Daoy (cell line): ENCODE results near the gene CCND1. TPM values are rescaled to one million over a fixed set of nuclear protein-coding genes. Genes with fewer than 3 reads are reported as not detected.

Source experiments
- DNase-seq: peaks from one replicate; pipeline ENCODE4 v3.0.0-alpha.2; 2015; ENCODE audit warnings: low read depth
- total RNA-seq: library from RNA; depleted of rRNA; stranded (reverse); fragments of >200 nt; shearing (Covaris generic); gene quantifications from 2 replicates; pipeline ENCODE4 v1.2.3, GENCODE V29; 2014

Gene CCND1
- total RNA-seq, 1 experiment from 2014 or later: 180 TPM

GRCh38 chr11:69640260-69640994 lies 529 bp upstream of the CCND1 start:
- DNase-seq: no peak

- DNase-seq: no peak
These were observed 959 bp downstream of the CCND1 start for GRCh38 chr11:69641681-69642548.

GRCh38 chr11:69642549-69642912 lies 1.6 kb downstream of the CCND1 start:
- no peak for DNase-seq

- peak; percentile 86 for DNase-seq
These were observed 2.1 kb downstream of the CCND1 start for GRCh38 chr11:69642913-69643632.

- DNase-seq: no peak
These were observed 2.7 kb downstream of the CCND1 start for GRCh38 chr11:69643646-69644045.

GRCh38 chr11:69644071-69644961 lies 3.4 kb downstream of the CCND1 start:
- peak; percentile 69 for DNase-seq

GRCh38 chr11:69644962-69645675 lies 4.2 kb downstream of the CCND1 start:
- DNase-seq: no peak

GRCh38 chr11:69645801-69646492 lies 5.0 kb downstream of the CCND1 start:
- DNase-seq: no peak

- no peak for DNase-seq
These were observed 5.8 kb downstream of the CCND1 start for GRCh38 chr11:69646493-69647389.

- no peak for DNase-seq
These were observed 6.4 kb downstream of the CCND1 start for GRCh38 chr11:69647390-69647748.

GRCh38 chr11:69647761-69648497 lies 7.0 kb downstream of the CCND1 start:
- no peak for DNase-seq

GRCh38 chr11:69648679-69649575 lies 8.0 kb downstream of the CCND1 start:
- no peak for DNase-seq

GRCh38 chr11:69649576-69649900 lies 8.6 kb downstream of the CCND1 start:
- DNase-seq: no peak

- DNase-seq: no peak
These were observed 9.3 kb downstream of the CCND1 start for GRCh38 chr11:69650081-69650831.

GRCh38 chr11:69650832-69651344 lies 9.9 kb downstream of the CCND1 start:
- DNase-seq: no peak

GRCh38 chr11:69651834-69652620 lies 11.1 kb downstream of the CCND1 start:
- DNase-seq: no peak
